Activated naive CD4-positive, alpha-beta T cell (primary cell): ENCODE results near the gene FLT3LG.

Experiments
- DNase-seq, 4 experiments: peaks; one replicate each; lab custom pipeline; 2025; lab: John Stamatoyannopoulos, UW

FLT3LG gene

GRCh38 chr19:49512970-49513745 is 39.1 kb downstream of the FLT3LG start:
- peak in 1 of 4 experiments; percentile 22 for DNase-seq

DNA sequence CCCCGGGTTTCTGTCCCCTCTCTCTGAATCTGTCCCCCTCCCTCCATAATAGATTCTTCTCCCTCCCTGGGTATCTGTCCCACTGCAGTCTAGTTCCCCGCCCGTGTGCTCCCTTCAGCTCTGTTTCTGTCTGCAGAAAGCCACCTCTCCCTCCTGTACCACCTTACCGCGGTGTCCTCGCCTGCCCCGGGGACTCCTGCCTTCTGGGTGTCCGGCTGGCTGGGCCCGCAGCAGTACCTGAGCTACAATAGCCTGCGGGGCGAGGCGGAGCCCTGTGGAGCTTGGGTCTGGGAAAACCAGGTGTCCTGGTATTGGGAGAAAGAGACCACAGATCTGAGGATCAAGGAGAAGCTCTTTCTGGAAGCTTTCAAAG is 39.7 kb downstream of the FLT3LG start:
- no peak for DNase-seq

DNA sequence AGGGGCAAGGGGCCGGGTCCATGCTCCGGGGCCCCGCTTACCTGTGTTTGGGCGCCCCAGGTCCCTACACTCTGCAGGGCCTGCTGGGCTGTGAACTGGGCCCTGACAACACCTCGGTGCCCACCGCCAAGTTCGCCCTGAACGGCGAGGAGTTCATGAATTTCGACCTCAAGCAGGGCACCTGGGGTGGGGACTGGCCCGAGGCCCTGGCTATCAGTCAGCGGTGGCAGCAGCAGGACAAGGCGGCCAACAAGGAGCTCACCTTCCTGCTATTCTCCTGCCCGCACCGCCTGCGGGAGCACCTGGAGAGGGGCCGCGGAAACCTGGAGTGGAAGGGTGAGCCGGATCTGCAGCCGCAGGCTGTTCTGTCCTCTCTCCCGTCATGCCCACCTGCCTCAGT is 40.1 kb downstream of the FLT3LG start:
- DNase-seq: no peak

- no peak for DNase-seq
These were observed 41.8 kb downstream of the FLT3LG start for GRCh38 chr19:49515767-49516166.

GRCh38 chr19:49518033-49518432 is 44.0 kb downstream of the FLT3LG start:
- no peak for DNase-seq

GRCh38 chr19:49520705-49521319 is 46.8 kb downstream of the FLT3LG start:
- no peak for DNase-seq

DNA sequence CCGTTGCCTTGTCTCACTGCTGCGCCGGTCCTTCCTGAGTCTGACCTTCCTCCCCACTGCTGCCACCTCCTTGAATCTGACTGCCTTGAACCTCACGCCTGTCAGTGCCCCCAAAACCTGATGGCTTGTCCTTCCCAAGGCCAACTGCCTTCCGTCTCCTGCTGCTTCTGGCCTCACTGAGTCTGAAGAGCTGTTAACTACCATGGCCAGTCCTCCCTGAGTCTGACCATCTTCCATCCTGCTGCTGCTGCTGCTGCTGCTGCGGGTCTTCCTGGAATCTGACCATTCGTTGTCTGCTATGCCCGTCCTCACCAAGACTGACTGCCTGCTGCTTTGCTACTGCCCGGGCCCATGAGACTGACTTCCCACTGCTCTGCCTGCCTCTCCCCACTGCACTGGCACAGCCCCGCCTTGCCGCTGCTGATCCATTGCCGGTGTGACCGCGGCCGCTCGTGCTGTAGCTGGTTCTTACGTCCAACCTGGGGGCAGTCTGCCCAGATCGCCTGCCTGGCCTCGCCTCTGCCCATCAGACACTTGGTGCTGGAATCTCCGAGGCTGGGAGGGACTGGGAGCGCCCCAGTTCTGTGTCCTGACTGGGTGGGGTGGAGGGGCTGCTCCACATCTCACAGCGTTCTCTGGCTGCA is 50.9 kb downstream of the FLT3LG start:
- no peak for DNase-seq

GRCh38 chr19:49528211-49528771 is 54.3 kb downstream of the FLT3LG start:
- no peak for DNase-seq

DNA sequence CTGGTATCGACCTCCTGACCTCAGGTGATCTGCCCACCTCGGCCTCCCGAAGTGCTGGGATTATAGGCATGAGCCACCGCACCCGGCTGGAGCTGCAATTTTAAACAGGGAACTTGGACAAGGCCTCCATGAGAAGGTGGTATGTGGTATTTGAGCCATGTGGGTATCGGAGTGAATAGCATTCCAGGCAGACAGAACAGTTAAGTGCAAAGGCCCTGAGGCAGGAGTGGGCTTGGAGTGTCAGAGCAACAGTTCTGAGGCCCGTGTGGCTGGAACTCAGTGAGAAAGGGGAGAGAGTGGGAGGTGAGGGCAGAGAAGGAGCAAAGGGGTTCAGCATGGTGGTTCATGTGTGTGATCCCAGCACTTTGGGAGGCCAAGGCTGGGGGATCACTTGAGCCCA is 56.7 kb downstream of the FLT3LG start:
- DNase-seq: no peak

DNA sequence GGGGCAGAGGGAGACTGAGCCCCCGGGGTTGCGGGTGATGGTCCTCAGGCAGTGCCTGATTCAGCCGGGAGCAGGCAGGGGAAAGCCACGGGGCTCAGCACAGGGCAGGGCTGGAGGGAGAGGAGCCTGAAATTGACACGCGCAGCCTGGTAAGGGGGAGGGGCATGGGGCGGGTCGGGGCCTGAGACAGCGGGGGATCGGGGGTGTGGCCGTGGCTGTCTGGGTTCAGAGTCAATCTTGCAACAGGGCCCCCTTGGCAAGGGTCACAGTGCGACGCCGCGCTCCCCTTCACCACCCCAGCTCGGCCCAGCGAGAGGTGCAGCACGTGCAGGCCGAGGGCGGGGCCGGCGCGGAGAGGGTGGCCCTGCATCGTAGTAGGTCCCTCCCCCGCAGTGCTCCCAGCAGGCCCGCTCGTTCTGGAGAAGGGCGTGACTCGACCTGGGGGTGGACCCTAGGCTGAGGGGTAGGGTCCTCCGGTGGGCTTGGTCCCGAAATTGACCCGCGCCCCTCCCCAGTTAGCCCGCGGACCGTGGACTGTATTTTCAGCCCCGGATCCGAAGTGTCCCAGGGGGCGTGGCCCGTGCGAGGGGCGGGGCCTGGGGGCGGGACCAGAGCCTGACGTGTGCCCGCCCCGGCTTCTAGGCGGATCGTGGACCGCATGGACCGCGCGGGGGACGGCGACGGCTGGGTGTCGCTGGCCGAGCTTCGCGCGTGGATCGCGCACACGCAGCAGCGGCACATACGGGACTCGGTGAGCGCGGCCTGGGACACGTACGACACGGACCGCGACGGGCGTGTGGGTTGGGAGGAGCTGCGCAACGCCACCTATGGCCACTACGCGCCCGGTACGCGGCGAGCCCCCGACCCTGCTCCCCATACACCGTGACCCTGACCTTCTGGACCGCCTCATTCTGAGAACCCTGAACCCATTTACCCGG is 59.8 kb downstream of the FLT3LG start:
- DNase-seq: peak; percentile 61 to 87 (median 75)

GRCh38 chr19:49534632-49535385 is 60.8 kb downstream of the FLT3LG start:
- no peak for DNase-seq
